Measurements from ENCODE around the gene GKAP1.
"Not testable (repeated sequence)": the region's sequence is repeated elsewhere in the genome, so short reads cannot be mapped to it uniquely, and the experiment has no call there.

The GKAP1 gene

DNA sequence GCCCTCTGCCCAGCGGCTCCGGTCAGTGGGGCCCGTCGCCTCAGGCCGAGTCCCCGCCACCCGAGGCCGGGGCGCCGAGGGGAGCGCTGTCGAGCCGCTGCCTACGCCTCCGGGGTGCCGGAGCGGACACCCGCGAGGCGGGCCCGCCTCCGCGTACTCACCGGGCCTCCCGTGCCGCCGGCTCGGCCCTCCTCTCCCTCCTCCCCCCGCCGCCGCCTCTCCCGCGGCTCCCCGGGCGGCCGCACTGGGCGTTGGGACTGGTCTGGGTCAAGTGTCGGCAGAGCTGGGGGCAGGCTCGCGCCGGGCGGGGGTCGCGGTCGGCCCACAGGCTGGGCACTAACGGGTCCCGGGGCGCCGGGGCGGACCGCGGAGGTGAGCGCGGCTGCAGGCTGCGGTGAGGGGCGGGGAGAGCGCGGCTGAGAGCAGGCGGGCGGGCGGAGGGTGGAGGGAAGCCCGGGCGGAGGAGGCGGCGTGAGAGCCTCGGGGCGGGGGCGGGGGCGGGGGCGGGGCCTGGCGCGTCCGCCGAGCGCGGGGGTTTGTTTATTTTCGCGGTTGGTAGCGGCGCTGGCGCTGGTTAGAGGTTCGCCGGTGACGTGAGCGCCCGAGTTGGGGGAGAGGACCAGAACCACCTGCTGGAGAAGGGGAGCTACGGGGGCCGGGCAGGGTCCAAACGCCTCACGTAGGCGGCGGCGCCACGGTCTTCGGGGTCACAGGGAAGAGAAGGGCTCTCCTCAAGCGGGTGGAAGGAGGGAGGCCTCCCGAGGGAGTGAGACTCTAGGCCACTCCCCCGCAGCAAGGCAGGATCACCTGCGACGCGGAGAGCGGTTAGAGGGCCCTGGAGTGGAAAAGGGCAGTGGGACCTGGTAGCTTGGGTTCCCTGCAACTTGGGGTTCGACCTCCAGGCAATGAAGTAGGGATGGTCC, at the start of gene GKAP1:
Gene GKAP1 (minus strand): TSS at position 414 of the 923 bp plus-strand sequence. CDS start 11,252 bp downstream, outside the sequence.
- DNase-seq: peak; percentile 84

DNA sequence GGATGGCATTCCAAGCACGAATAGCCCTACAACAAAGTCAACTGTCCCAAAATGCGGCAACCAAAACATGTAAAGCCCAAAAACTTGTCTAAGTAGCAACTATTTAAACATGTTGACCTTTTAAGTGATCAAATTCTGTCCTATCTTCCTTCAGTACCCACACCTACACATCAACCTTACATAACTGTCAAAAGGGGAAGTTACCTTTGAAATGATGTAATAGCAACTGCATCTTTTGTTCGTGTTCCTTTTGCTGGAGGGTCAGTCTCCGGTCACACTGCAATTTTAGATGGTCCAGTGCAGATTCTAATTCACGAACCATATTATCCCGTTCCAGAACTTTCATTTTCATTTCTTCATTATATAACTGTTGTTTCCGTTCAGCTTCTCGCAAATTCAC, 32.3 kb upstream of the GKAP1 start:
- DNase-seq: not testable (repeated sequence)

- not testable (repeated sequence) for DNase-seq
Measured at GRCh38 chr9:83837070-83837643, 19.6 kb upstream of the GKAP1 start.

DNA sequence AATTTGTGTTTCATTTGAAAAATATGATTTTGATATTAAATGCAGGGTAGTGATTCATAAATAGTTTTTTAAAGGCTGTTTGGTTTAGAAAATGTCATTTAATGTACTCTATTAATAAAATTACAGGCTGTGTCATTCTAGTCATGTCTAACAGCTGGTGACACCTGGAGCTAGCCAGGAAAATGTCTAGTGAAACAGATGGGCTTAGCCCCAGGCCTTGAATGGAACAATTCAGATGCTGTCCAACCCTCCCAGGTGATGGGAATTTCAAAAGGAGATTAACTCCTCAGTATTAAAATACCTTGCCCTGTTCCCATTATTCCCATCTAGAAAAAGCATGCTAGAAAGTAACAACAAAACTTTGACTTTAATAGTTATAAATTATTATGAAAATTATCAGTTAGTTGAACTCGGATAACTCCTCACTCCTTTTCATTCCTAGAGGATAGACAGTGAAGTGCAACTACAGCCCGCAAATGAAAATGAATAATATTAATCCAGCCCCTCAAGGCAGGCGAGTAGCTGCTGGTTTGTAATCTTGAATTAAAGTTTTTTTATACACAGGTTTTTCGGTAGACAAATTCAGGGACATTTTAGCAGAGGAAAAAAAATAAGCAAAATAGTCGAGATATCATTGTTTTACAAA, 13.0 kb upstream of the GKAP1 start:
- DNase-seq: not testable (repeated sequence)

GRCh38 chr9:83824986-83825623, 7.5 kb upstream of the GKAP1 start:
- DNase-seq: not testable (repeated sequence)

DNA sequence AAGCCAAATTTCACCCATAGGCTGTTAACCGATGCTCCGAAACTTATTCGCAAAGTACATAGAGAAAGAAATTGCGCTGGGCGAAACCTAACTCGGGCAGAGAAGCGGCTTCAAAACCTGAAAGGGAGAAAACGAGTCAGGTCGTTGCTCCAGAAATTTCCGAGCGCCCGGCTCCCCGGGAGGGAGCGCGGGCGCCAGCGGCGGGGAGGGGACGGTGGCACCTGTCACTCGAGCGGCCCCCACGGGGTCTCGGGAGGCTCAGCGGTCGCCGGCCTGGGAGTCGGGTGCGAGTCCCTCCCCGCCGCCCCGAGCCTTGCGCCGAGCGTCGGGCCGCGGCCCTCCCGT, 586 bp downstream of the GKAP1 start:
- DNase-seq: not testable (repeated sequence)

- not testable (repeated sequence) for DNase-seq
Measured at GRCh38 chr9:83815120-83815519, 2.4 kb downstream of the GKAP1 start.

GRCh38 chr9:83809213-83809612, 8.4 kb downstream of the GKAP1 start:
- not testable (repeated sequence) for DNase-seq

DNA sequence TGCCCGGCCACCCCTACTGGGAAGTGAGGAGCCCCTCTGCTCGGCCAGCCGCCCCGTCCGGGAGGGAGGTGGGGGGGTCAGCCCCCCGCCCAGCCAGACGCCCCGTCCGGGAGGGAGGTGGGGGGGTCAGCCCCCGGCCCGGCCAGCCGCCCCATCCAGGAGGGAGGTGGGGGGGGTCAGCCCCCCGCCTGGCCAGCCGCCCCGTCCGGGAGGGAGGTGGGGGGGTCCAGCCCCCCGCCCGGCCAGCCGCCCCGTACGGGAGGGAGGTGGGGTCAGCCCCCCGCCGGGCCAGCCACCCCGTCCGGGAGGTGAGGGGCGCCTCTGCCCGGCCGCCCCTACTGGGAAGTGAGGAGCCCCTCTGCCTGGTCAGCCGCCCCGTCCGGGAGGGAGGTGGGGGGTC, 13.1 kb downstream of the GKAP1 start:
- DNase-seq: not testable (repeated sequence)

- not testable (repeated sequence) for DNase-seq
Measured at GRCh38 chr9:83803941-83804340, 13.6 kb downstream of the GKAP1 start.

- DNase-seq: no peak
Measured at GRCh38 chr9:83800236-83801033, 17.1 kb downstream of the GKAP1 start.

DNA sequence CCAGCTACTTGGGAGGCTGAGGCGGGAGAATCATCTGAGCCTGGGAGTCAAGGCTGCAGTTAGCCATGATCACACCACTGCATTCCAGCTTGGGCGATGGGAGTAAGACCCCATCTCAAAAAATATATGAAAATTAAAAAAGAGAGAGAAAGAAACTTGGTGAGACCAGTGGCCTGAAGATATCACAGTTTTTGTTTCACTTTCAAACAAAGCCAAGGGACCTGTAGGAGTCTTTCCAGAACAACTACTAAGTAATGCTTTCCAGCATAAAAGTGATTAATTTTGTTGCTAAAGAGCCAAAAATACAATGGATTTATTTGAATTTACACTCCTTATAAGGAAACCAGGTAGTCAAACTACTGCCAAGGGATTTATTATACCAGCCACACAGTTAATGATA, 23.5 kb downstream of the GKAP1 start:
- no peak for DNase-seq

DNA sequence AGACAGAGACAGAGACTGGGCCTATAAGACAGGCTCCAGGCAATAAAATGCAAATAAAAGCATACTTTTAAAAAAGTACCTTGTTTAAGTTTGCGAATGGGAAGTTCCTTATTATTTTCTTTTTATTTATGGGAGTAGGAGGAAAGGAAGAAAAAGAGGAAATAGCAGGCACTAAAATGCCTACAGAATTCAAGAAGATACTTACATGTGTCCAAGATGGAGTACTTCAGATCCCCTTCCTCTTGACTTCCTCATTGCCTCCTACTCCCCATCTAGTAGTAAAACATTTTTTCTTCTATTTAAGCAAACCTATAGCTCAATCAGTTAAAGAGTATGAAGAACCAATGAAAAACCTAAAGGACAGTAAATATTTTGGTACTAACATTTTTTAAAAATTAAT, 24.8 kb downstream of the GKAP1 start:
- DNase-seq: no peak

DNA sequence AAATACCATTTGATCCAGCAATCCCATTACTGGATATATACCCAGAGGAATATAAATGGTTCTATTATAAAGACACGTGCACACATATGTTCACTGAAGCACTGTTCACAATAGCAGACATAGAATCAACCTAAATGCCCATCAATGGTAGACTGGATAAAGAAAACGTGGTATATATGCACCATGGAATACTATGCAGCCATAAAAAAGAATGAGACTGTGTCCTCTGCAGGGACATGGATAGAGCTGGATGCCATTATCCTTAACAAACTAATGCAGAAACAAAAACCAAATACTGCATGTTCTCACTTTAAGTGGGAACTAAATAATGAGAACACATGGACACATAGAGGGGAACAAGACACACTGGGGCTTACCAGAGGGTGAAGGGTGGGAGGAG, 39.4 kb downstream of the GKAP1 start:
- DNase-seq: no peak

GRCh38 chr9:83775932-83776331, 41.6 kb downstream of the GKAP1 start:
- no peak for DNase-seq

DNA sequence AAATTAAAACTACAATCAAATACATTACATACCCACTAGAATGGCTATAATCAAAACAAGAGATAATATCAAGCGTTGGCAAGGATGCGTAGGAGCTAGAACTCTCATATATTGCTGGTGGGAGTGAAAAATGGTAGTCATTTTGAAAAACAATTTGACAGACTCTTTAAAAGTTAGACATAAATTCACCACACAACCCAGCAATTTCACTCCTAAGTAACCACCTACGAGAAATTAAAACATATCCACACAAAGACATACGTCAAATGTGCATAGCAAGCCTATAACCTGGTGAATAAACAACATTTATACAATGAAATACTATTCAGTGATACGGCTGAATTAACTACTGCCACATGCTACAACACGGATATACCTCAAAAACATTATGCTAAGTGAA, 44.7 kb downstream of the GKAP1 start:
- no peak for DNase-seq

- DNase-seq: no peak
Measured at GRCh38 chr9:83765376-83765775, 52.2 kb downstream of the GKAP1 start.

- DNase-seq: no peak
Measured at GRCh38 chr9:83754383-83754977, 63.1 kb downstream of the GKAP1 start.

- DNase-seq: no peak
Measured at GRCh38 chr9:83749706-83750105, 67.9 kb downstream of the GKAP1 start.

DNA sequence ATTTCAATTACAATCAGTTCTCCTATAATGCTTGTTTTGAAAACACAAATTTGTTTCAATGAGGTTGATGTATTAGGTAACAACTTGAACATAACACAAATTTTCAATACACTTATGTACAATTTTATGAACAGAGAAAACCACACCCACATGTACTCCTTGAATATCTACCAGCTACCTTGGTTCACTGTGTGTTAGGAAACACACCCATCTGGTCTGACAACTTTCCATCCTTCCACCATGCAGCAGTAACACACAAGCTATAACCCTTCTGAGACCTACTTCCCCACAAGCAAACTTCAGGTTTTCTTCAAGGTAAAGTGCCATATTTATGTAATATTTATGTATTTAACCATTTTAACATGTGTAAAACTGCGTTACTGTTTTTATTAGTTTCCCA, 73.4 kb downstream of the GKAP1 start:
- no peak for DNase-seq

GRCh38 chr9:83733739-83734138, 83.8 kb downstream of the GKAP1 start:
- no peak for DNase-seq
